Activated B cell treated with CpG ODN at 0.5 μM for 24 hours (primary cell): ENCODE results near the gene C17orf58. TPM values are rescaled to one million over a fixed set of nuclear protein-coding genes. Genes with fewer than 3 reads are reported as not detected.
A peak's percentile ranks its signal among the peaks of the same experiment; 100 is the strongest.

Source experiments
- ATAC-seq: fragments of 200-7000 bp; cut with Tn5 transposase; one replicate; pipeline ENCODE4 v1.10.0; 2021; ENCODE audit warnings: low read depth, mild to moderate bottlenecking, moderate library complexity
- CTCF ChIA-PET: fragments of 350-600 bp; sonication (Branson Sonifier 250); formaldehyde crosslinking; loops from one replicate; lab custom pipeline; 2021; ENCODE audit warnings: antibody characterized with exemption; lab: Charles Lee
- POLR2A ChIA-PET: fragments of 350-600 bp; sonication (Branson Sonifier 250); formaldehyde crosslinking; loops from one replicate; lab custom pipeline; 2021; ENCODE audit warnings: antibody characterized with exemption; lab: Charles Lee
- DNase-seq: peaks from one replicate; pipeline ENCODE4 v3.0.0; 2022
- H3K27ac Mint-ChIP-seq: one replicate; pipeline ENCODE4 v1.8.0; 2020; ENCODE audit warnings: mixed read lengths
- H3K27me3 Mint-ChIP-seq: one replicate; pipeline ENCODE4 v1.8.0; 2021; ENCODE audit warnings: mixed read lengths
- H3K36me3 Mint-ChIP-seq: one replicate; pipeline ENCODE4 v1.8.0; 2021; ENCODE audit warnings: low read depth, mixed read lengths
- H3K4me1 Mint-ChIP-seq: one replicate; pipeline ENCODE4 v1.8.0; 2021; ENCODE audit warnings: mixed read lengths
- H3K4me3 Mint-ChIP-seq: one replicate; pipeline ENCODE4 v1.8.0; 2020; ENCODE audit warnings: mild to moderate bottlenecking, mixed read lengths
- H3K9me3 Mint-ChIP-seq: one replicate; pipeline ENCODE4 v1.8.0; 2020; ENCODE audit warnings: mixed read lengths
- intact Hi-C: fragments of 100-400 bp; cut with micrococcal nuclease; formaldehyde crosslinking; loops from one replicate; pipeline ENCODE4 v1.15.1; 2024
- total RNA-seq: library from RNA; stranded (reverse); gene quantifications from 2 replicates; pipeline ENCODE4 v1.2.3, GENCODE V29; 2022
- TF ChIP-seq, protein P1 (sequence below): fragments of 200-600 bp; IDR thresholded peaks from one replicate; pipeline ENCODE4 v1.8.0; 2022; ENCODE audit warnings: antibody characterized with exemption, mild to moderate bottlenecking

Gene C17orf58
- total RNA-seq, 1 donor from 2014 or later = 4.3 TPM

DNA sequence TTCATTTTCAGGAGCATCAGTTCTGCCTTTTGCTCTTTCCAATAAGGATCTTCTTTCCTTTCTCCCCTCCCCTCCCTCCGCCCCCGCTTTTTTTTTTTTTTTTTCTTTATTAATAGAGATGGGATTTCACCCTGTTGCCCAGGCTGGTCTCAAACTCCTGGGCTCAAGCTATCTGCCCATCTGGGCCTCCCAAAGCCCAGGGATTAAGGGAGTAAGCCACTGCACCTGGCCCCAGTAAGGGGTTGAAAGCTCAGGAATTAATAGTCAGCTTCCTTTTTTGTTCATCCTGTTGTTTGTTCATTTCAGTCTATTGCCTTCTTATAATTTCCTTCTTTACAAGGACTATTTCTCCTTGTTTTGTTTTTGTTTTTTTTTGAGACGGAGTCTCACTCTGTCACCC lies 7.9 kb upstream of the C17orf58 start:
- ChIA-PET CTCF (no interaction called here), POLR2A (no interaction called here)
- intact Hi-C loops = no loop called here

DNA sequence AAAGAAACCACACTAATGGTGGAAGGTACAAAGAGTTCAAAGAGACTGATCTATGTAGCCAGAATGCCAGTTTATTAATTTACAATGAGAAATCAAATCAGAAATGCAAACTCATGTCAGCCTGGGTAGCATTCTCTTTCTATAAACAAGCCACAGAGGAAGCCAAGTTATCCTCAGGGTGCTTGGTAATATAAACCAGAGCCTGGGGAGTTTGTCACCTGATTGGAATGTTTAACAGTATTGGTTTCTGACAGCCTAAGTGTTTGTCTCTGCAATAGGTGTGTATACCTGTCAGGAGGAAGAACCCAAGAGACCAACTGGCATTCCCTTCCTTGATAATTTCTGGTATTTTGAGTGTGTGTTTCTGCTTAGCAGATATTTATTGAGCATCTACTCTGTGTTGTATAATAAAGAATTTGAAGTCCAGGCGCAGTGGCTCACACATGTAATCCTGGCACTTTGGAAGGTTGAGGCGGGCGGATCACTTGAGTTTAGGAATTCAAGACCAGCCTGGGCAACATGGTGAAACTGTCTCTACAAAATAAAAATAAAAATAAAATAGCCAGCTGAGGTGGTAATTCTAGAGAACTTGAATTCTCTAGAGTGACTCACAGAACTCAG lies 3.1 kb upstream of the C17orf58 start:
- DNase-seq (no peak), ATAC-seq (no peak)
- peaks cover 18% of the 10 kb centered on the region for H3K27me3 Mint-ChIP-seq
- no peak overlapping the region for H3K4me3 Mint-ChIP-seq
- no peaks in the 10 kb centered on the region for H3K9me3 Mint-ChIP-seq
- H3K36me3 Mint-ChIP-seq = no peaks in the 10 kb centered on the region
- ChIA-PET POLR2A (no interaction called here), CTCF (no interaction called here)
- H3K27ac Mint-ChIP-seq = no peak overlapping the region
- intact Hi-C loops = loop anchor here (10.0 kb wide), 1 partner anchor 105 kb away; no protein-coding TSS in a partner anchor
- TF ChIP-seq, protein P1, sequence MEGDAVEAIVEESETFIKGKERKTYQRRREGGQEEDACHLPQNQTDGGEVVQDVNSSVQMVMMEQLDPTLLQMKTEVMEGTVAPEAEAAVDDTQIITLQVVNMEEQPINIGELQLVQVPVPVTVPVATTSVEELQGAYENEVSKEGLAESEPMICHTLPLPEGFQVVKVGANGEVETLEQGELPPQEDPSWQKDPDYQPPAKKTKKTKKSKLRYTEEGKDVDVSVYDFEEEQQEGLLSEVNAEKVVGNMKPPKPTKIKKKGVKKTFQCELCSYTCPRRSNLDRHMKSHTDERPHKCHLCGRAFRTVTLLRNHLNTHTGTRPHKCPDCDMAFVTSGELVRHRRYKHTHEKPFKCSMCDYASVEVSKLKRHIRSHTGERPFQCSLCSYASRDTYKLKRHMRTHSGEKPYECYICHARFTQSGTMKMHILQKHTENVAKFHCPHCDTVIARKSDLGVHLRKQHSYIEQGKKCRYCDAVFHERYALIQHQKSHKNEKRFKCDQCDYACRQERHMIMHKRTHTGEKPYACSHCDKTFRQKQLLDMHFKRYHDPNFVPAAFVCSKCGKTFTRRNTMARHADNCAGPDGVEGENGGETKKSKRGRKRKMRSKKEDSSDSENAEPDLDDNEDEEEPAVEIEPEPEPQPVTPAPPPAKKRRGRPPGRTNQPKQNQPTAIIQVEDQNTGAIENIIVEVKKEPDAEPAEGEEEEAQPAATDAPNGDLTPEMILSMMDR = no peak
- H3K4me1 Mint-ChIP-seq = peaks cover 23% of the 10 kb centered on the region

More for the DNA sequence above, 7.9 kb upstream of the C17orf58 start:
- Mint-ChIP-seq H3K27me3 (peaks cover 5% of the 10 kb centered on the region), H3K4me1 (no peaks in the 10 kb centered on the region), H3K9me3 (no peaks in the 10 kb centered on the region), H3K27ac (no peak overlapping the region), H3K4me3 (no peak overlapping the region), H3K36me3 (no peaks in the 10 kb centered on the region)
- DNase-seq (no peak), ATAC-seq (no peak)
- TF ChIP-seq, protein P1 = no peak

DNA sequence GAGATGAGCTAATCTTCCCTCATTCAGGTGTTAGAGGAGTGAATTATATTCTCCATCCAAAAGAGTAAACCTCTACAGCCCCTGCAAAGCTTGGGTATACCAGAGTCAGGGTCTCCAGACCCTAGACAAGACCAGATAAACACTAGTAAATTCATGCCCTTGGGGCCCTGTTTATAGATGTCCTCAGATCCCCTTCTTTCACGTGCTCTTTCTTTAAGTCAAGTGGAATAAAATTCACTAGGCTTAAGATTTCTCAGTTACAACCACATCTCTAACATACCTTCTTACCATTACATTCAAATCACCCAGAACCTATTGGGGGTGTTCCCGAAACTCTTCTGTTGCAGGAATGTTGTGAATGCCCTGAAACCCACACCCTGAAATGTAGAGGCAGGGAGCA lies 2.2 kb upstream of the C17orf58 start:
- Mint-ChIP-seq H3K27me3 (peaks cover 18% of the 10 kb centered on the region), H3K9me3 (no peaks in the 10 kb centered on the region), H3K27ac (no peak overlapping the region), H3K4me1 (peaks cover 28% of the 10 kb centered on the region), H3K36me3 (no peaks in the 10 kb centered on the region), H3K4me3 (no peak overlapping the region)
- intact Hi-C loops = loop anchor here (10.0 kb wide), 1 partner anchor 106 kb away; no protein-coding TSS in a partner anchor
- DNase-seq = no peak
- ChIA-PET CTCF (no interaction called here), POLR2A (no interaction called here)
- ATAC-seq = no peak
- TF ChIP-seq, protein P1 = no peak

DNA sequence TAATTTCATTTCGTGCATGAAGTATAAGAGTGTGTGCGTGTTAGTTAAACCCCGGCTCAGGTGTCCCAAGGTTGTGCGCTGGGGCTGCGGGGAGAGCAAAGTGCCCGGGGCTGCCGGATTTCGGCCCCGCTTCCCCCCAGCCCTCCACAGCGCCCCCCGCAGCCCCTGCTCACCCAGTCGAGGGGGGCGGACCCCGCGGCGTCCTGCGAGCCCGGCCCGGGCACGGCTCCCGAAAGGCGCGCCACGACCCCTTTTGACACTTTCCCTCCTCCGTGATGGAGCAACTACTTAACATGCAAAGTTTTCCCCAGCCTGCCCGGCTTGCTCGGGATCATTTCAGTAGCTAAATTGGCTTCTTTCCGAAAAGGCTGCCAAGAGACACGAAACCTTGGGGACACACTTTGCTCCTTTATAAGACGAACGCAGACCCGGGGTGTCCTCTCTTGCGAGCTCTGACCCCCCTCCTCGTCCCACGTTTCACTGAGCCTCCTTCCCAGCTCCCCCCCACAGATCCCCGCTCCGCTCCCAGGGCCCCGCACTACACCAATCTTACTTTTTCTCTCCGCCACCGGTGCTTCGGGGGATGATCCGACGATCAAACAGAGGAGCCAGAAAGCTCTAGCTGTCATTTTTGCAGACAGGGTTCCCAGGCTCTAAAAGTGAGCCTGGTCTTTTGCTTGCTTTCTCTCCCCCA lies 552 bp downstream of the C17orf58 start:
- H3K27me3 Mint-ChIP-seq = peaks cover 18% of the 10 kb centered on the region
- no peak overlapping the region for H3K27ac Mint-ChIP-seq
- peaks cover 34% of the 10 kb centered on the region for H3K4me1 Mint-ChIP-seq
- POLR2A ChIA-PET = interaction anchor here (0.8 to 3.3 kb wide), 4 partner anchors 12 to 296 kb away, joined by 4 to 19 read pairs (median 6); partner anchors contain the start of genes ARSG and SLC16A6
- TF ChIP-seq, protein P1 = no peak
- intact Hi-C loops = loop anchor here (1.0 to 10.0 kb wide), 3 partner anchors 15 to 1332 kb away; partner anchors contain the start of gene ABCA5
- H3K9me3 Mint-ChIP-seq = no peaks in the 10 kb centered on the region
- peak overlapping the region; percentile 88 for H3K4me3 Mint-ChIP-seq
- peaks cover 5% of the 10 kb centered on the region for H3K36me3 Mint-ChIP-seq
- ATAC-seq = no peak
- CTCF ChIA-PET = interaction anchor here (0.6 to 1.2 kb wide), 3 partner anchors 15 to 63 kb away, joined by 3 to 4 read pairs (median 3); no protein-coding TSS in a partner anchor
- DNase-seq = peak; percentile 32
